CD4-positive, alpha-beta T cell treated with Interferon alpha-2 for 1 hour (primary cell): ENCODE data around the gene ATMIN.

Source experiments
- DNase-seq, 2 donors: peaks; one replicate each; pipeline ENCODE4 v3.0.0-alpha.2; 2020 to 2022

ATMIN gene

GRCh38 chr16:81073560-81074330 is 38.1 kb downstream of the ATMIN start:
- no peak for DNase-seq

- peak; percentile 91 to 95 for DNase-seq
Measured at GRCh38 chr16:81076566-81077075, 41.0 kb downstream of the ATMIN start.

GRCh38 chr16:81077076-81077940 is 41.7 kb downstream of the ATMIN start, which contains the start of gene C16orf46:
Gene C16orf46 (minus strand): TSS chr16:81077238. CDS start chr16:81063955, 13,283 bp downstream.
- DNase-seq = peak; percentile 96

GRCh38 chr16:81080233-81080632 is 44.6 kb downstream of the ATMIN start:
- DNase-seq = no peak

GRCh38 chr16:81081014-81081413 is 45.4 kb downstream of the ATMIN start:
- no peak for DNase-seq

GRCh38 chr16:81088836-81089235 is 53.2 kb downstream of the ATMIN start:
- no peak for DNase-seq

GRCh38 chr16:81094771-81095251 is 59.2 kb downstream of the ATMIN start:
- no peak for DNase-seq

- DNase-seq = no peak
Measured at GRCh38 chr16:81095653-81095952, 60.0 kb downstream of the ATMIN start.

- DNase-seq = peak; percentile 99
Measured at GRCh38 chr16:81095953-81096714, 60.5 kb downstream of the ATMIN start, which contains the start of gene GCSH. Gene GCSH (minus strand): TSS chr16:81096395. CDS start chr16:81096278, 117 bp downstream.

- no peak for DNase-seq
Measured at GRCh38 chr16:81096715-81097208, 61.1 kb downstream of the ATMIN start.
